ENCODE measurements around the gene ARHGAP23. TPM values are rescaled to one million over a fixed set of nuclear protein-coding genes. Genes with fewer than 3 reads are reported as not detected.

The ARHGAP23 gene, protein sequence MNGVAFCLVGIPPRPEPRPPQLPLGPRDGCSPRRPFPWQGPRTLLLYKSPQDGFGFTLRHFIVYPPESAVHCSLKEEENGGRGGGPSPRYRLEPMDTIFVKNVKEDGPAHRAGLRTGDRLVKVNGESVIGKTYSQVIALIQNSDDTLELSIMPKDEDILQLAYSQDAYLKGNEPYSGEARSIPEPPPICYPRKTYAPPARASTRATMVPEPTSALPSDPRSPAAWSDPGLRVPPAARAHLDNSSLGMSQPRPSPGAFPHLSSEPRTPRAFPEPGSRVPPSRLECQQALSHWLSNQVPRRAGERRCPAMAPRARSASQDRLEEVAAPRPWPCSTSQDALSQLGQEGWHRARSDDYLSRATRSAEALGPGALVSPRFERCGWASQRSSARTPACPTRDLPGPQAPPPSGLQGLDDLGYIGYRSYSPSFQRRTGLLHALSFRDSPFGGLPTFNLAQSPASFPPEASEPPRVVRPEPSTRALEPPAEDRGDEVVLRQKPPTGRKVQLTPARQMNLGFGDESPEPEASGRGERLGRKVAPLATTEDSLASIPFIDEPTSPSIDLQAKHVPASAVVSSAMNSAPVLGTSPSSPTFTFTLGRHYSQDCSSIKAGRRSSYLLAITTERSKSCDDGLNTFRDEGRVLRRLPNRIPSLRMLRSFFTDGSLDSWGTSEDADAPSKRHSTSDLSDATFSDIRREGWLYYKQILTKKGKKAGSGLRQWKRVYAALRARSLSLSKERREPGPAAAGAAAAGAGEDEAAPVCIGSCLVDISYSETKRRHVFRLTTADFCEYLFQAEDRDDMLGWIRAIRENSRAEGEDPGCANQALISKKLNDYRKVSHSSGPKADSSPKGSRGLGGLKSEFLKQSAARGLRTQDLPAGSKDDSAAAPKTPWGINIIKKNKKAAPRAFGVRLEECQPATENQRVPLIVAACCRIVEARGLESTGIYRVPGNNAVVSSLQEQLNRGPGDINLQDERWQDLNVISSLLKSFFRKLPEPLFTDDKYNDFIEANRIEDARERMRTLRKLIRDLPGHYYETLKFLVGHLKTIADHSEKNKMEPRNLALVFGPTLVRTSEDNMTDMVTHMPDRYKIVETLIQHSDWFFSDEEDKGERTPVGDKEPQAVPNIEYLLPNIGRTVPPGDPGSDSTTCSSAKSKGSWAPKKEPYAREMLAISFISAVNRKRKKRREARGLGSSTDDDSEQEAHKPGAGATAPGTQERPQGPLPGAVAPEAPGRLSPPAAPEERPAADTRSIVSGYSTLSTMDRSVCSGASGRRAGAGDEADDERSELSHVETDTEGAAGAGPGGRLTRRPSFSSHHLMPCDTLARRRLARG (N-terminal part only)
- total RNA-seq: 18.2 and 41.1 TPM in 2 replicates
- 28.1 and 31.0 TPM in 2 replicates for polyA plus RNA-seq
- 71.0 and 72.1 TPM in 2 replicates for polyA plus RNA-seq (2012)
- polyA minus RNA-seq (ENCODE audit: low replicate concordance): 114 and 139 TPM in 2 replicates

DNA sequence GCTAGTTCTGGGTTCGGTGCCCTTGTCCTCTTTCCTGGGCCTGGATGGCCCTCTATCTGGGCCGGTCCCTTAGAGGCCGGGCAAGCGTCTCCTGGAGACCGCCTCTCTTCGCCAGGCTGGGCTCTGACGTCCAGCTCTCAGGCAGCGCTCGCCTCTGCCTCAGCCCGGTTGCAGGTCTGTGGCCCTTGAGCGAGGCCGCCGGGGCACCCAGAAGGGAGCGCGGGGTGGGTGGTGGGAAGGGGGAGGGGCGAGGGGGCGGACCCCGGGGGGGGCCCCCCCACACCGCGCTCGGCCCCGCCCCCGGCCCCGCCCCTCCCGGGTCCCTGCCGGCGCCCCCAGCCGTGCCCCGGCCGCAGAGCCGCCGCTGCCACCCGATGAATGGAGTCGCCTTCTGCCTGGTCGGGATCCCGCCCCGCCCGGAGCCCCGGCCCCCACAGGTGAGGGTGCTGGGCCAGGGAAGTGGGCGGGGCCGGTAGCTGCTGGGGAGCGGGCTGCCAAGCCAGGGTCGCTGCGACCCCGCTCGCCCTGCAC is at the start of gene ARHGAP23:
Gene ARHGAP23 (plus strand): TSS at position 353 of the 531 bp plus-strand sequence. CDS start 22 bp downstream, at position 375.
- DNase-seq (ENCODE audit: low read depth in 2 of 2): peak; percentile 67 to 76
- no peaks in the 10 kb centered on the region for H4K20me1 ChIP-seq (ENCODE audit: control insufficient read depth, extremely low read depth, insufficient read depth, low read length)
- TF ChIP-seq, protein P1, sequence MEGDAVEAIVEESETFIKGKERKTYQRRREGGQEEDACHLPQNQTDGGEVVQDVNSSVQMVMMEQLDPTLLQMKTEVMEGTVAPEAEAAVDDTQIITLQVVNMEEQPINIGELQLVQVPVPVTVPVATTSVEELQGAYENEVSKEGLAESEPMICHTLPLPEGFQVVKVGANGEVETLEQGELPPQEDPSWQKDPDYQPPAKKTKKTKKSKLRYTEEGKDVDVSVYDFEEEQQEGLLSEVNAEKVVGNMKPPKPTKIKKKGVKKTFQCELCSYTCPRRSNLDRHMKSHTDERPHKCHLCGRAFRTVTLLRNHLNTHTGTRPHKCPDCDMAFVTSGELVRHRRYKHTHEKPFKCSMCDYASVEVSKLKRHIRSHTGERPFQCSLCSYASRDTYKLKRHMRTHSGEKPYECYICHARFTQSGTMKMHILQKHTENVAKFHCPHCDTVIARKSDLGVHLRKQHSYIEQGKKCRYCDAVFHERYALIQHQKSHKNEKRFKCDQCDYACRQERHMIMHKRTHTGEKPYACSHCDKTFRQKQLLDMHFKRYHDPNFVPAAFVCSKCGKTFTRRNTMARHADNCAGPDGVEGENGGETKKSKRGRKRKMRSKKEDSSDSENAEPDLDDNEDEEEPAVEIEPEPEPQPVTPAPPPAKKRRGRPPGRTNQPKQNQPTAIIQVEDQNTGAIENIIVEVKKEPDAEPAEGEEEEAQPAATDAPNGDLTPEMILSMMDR (conservative IDR thresholded peaks at IDR 0.05 in 1 of 2, IDR thresholded peaks at IDR 0.05 in 1 of 2; ENCODE audit: low read depth in 1 of 2, low read length in 2 of 2): no peak
- no peak for TF ChIP-seq EZH2 (IDR thresholded peaks at IDR 0.05; ENCODE audit: low read length, missing control alignments)
- H3K9me3 ChIP-seq (ENCODE audit: control insufficient read depth, insufficient read depth, low read depth, low read length): no peaks in the 10 kb centered on the region
- H3K27me3 ChIP-seq (ENCODE audit: control insufficient read depth, insufficient read depth, low read length): no peaks in the 10 kb centered on the region
- peak within 1 kb of the TSS; percentile 69 for H3K9ac ChIP-seq (ENCODE audit: insufficient read depth, low read length)
- peaks cover 20% of the 10 kb centered on the region for H3K4me1 ChIP-seq (ENCODE audit: control insufficient read depth, extremely low read depth, insufficient read depth, low read length)
- peak within 1 kb of the TSS; percentile 78 to 81 (median 80) for H3K4me3 ChIP-seq (replicated peaks in 1 of 4; ENCODE audit: control extremely low read depth in 1 of 4, insufficient read depth in 1 of 4, low read depth in 3 of 4, low read length in 4 of 4)
- H3K79me2 ChIP-seq (ENCODE audit: control insufficient read depth, insufficient read depth, low read length): peaks cover 37% of the 10 kb centered on the region
- peak within 1 kb of the TSS; percentile 63 for H3K27ac ChIP-seq (ENCODE audit: insufficient read depth, low read length)
- peaks cover 5% of the 10 kb centered on the region for H3K36me3 ChIP-seq (ENCODE audit: control insufficient read depth, insufficient read depth, low read length)
- peak within 1 kb of the TSS; percentile 70 for H2AFZ ChIP-seq (ENCODE audit: low read length)
- H3K4me2 ChIP-seq (ENCODE audit: extremely low read depth, insufficient read depth, low read length): peak within 1 kb of the TSS; percentile 94

DNA sequence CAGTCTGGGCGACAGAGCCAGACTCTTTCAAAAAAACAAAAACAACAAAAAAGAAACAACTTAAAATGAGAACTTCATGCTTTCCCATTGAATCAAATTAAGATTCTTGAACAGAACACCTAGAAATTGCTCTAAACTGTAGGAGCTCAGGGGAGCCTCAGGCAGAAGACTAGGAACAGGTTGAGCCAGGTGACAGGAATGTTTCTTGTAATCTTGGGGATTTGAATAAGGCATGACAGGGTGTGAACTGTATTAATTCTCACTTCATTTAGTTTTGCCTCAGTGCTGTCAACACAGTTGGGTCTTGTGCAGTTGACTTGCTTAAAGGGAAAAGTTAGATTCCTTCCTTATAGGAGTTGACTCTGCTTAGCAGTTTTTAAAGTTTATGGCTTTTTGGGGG is 48.8 kb upstream of the ARHGAP23 start:
- no peaks in the 10 kb centered on the region for H3K9me3 ChIP-seq (ENCODE audit: control insufficient read depth, insufficient read depth, low read depth, low read length)
- H3K27ac ChIP-seq (ENCODE audit: insufficient read depth, low read length): no peak overlapping the region
- peaks cover 4% of the 10 kb centered on the region for H3K36me3 ChIP-seq (ENCODE audit: control insufficient read depth, insufficient read depth, low read length)
- H3K9ac ChIP-seq (ENCODE audit: insufficient read depth, low read length): no peak overlapping the region
- H2AFZ ChIP-seq (ENCODE audit: low read length): no peak overlapping the region
- H3K79me2 ChIP-seq (ENCODE audit: control insufficient read depth, insufficient read depth, low read length): no peaks in the 10 kb centered on the region
- H3K4me2 ChIP-seq (ENCODE audit: extremely low read depth, insufficient read depth, low read length): no peak overlapping the region
- TF ChIP-seq EZH2 (IDR thresholded peaks at IDR 0.05; ENCODE audit: low read length, missing control alignments): no peak
- H3K27me3 ChIP-seq (ENCODE audit: control insufficient read depth, insufficient read depth, low read length): no peaks in the 10 kb centered on the region
- H3K4me1 ChIP-seq (ENCODE audit: control insufficient read depth, extremely low read depth, insufficient read depth, low read length): no peaks in the 10 kb centered on the region
- DNase-seq (ENCODE audit: low read depth in 2 of 2): no peak
- H4K20me1 ChIP-seq (ENCODE audit: control insufficient read depth, extremely low read depth, insufficient read depth, low read length): peaks cover 1% of the 10 kb centered on the region
- no peak overlapping the region for H3K4me3 ChIP-seq (replicated peaks in 1 of 4; ENCODE audit: control extremely low read depth in 1 of 4, insufficient read depth in 1 of 4, low read depth in 3 of 4, low read length in 4 of 4)

DNA sequence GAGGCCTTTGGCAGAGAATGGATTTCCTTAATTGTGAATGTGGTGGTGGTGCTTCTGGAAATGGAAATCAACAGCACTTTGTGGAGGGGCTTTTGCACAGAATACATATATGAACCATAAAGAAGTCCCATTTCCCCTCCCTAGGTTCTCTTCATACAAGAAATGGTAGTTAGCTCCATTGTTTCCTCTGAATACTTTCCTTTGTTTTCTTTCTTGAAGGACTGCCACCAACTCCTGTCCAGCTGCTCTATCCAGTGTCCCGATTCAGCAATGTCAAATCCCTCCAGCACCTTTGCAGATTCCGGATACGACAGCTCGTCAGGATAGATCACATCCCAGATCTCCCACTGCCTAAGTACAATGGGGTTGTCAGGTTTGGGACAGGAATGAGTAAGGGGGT is 33.2 kb upstream of the ARHGAP23 start:
- TF ChIP-seq, protein P1 (conservative IDR thresholded peaks at IDR 0.05 in 1 of 2, IDR thresholded peaks at IDR 0.05 in 1 of 2; ENCODE audit: low read depth in 1 of 2, low read length in 2 of 2): no peak
- TF ChIP-seq EZH2 (IDR thresholded peaks at IDR 0.05; ENCODE audit: low read length, missing control alignments): no peak
- Histone ChIP-seq H3K79me2 (ENCODE audit: control insufficient read depth, insufficient read depth, low read length) (no peaks in the 10 kb centered on the region), H3K4me1 (ENCODE audit: control insufficient read depth, extremely low read depth, insufficient read depth, low read length) (no peaks in the 10 kb centered on the region), H3K36me3 (ENCODE audit: control insufficient read depth, insufficient read depth, low read length) (peaks cover 8% of the 10 kb centered on the region), H3K27ac (ENCODE audit: insufficient read depth, low read length) (no peak overlapping the region), H3K9me3 (ENCODE audit: control insufficient read depth, insufficient read depth, low read depth, low read length) (no peaks in the 10 kb centered on the region), H4K20me1 (ENCODE audit: control insufficient read depth, extremely low read depth, insufficient read depth, low read length) (no peaks in the 10 kb centered on the region), H2AFZ (ENCODE audit: low read length) (no peak overlapping the region), H3K9ac (ENCODE audit: insufficient read depth, low read length) (no peak overlapping the region), H3K4me2 (ENCODE audit: extremely low read depth, insufficient read depth, low read length) (no peak overlapping the region), H3K4me3 (replicated peaks in 1 of 4; ENCODE audit: control extremely low read depth in 1 of 4, insufficient read depth in 1 of 4, low read depth in 3 of 4, low read length in 4 of 4) (no peak overlapping the region), H3K27me3 (ENCODE audit: control insufficient read depth, insufficient read depth, low read length) (no peaks in the 10 kb centered on the region)
- no peak for DNase-seq (ENCODE audit: low read depth in 2 of 2)
